Neural progenitor cell (in vitro differentiated cells): Measurements from ENCODE around the gene LMX1B. TPM values are rescaled to one million over a fixed set of nuclear protein-coding genes. Genes with fewer than 3 reads are reported as not detected.

Source experiments
- DNase-seq: peaks from one replicate; pipeline ENCODE4 v3.0.0-alpha.2; 2016; ENCODE audit warnings: low spot score
- H2AFZ ChIP-seq: fragments of 200-600 bp; sonication (generic); replicated peaks from 2 replicates; pipeline ENCODE4 v1.6.1; 2016; ENCODE audit warnings: antibody characterized with exemption
- H3F3A ChIP-seq: fragments of 200-600 bp; sonication (generic); 2 replicates; pipeline ENCODE4 v1.6.1; 2016; ENCODE audit warnings: antibody characterized with exemption, low read depth
- H3K27ac ChIP-seq: fragments of 200-600 bp; sonication (generic); 2 replicates; pipeline ENCODE4 v1.5.1; 2016; ENCODE audit warnings: mild to moderate bottlenecking
- H3K27me3 ChIP-seq: fragments of 200-600 bp; sonication (generic); 2 replicates; pipeline ENCODE4 v1.6.1; 2016; ENCODE audit warnings: mild to moderate bottlenecking, moderate library complexity
- H3K36me3 ChIP-seq: fragments of 200-600 bp; sonication (generic); 2 replicates; pipeline ENCODE4 v1.5.1; 2016
- H3K4me1 ChIP-seq: fragments of 200-600 bp; sonication (generic); 2 replicates; pipeline ENCODE4 v1.6.1; 2016; ENCODE audit warnings: mixed run types
- H3K4me2 ChIP-seq: fragments of 200-600 bp; sonication (generic); 2 replicates; pipeline ENCODE4 v1.6.1; 2016
- H3K4me3 ChIP-seq: fragments of 200-600 bp; sonication (generic); 2 replicates; pipeline ENCODE4 v1.5.1; 2016
- H3K79me2 ChIP-seq: fragments of 200-600 bp; sonication (generic); 2 replicates; pipeline ENCODE4 v1.6.1; 2016; ENCODE audit warnings: low read depth
- H3K9ac ChIP-seq: fragments of 200-600 bp; sonication (generic); 2 replicates; pipeline ENCODE4 v1.6.1; 2016
- H3K9me3 ChIP-seq: fragments of 200-600 bp; sonication (generic); 2 replicates; pipeline ENCODE4 v1.5.1; 2016; ENCODE audit warnings: low read depth
- H4K20me1 ChIP-seq: fragments of 200-600 bp; sonication (generic); 2 replicates; pipeline ENCODE4 v1.6.1; 2016; ENCODE audit warnings: low read depth
- H3K27ac Mint-ChIP-seq: 3 replicates; pipeline ENCODE4 v1.8.0; 2021; ENCODE audit warnings: mixed read lengths
- H3K27me3 Mint-ChIP-seq: 2 replicates; pipeline ENCODE4 v1.8.0; 2022; ENCODE audit warnings: low read depth, mild to moderate bottlenecking, inconsistent platforms, moderate library complexity, mixed read lengths; ENCODE audit not compliant: insufficient read depth
- H3K36me3 Mint-ChIP-seq: 3 replicates; pipeline ENCODE4 v1.8.0; 2021; ENCODE audit warnings: mixed read lengths
- H3K4me1 Mint-ChIP-seq: 3 replicates; pipeline ENCODE4 v1.8.0; 2021; ENCODE audit warnings: mixed read lengths
- H3K4me3 Mint-ChIP-seq: 3 replicates; pipeline ENCODE4 v1.8.0; 2021; ENCODE audit warnings: mild to moderate bottlenecking, moderate library complexity, mixed read lengths
- H3K9me3 Mint-ChIP-seq: 3 replicates; pipeline ENCODE4 v1.8.0; 2020; ENCODE audit warnings: mixed read lengths
- EZH2 ChIP-seq: fragments of 200-600 bp; sonication (generic); IDR thresholded peaks from 2 replicates; pipeline ENCODE4 v1.6.1; 2017; ENCODE audit warnings: antibody characterized with exemption, mild to moderate bottlenecking, moderate library complexity
- EZH2phosphoT487 ChIP-seq: fragments of 200-600 bp; sonication (generic); IDR thresholded peaks from 2 replicates; pipeline ENCODE4 v1.6.1; 2017; ENCODE audit warnings: antibody characterized with exemption
- total RNA-seq: library from RNA; depleted of rRNA; stranded (reverse); fragments of >200 nt; gene quantifications from 2 replicates; pipeline ENCODE4 v1.2.3, GENCODE V29; 2015; ENCODE audit warnings: low replicate concordance
- TF ChIP-seq, protein P1 (sequence below): fragments of 200-600 bp; sonication (generic); IDR thresholded peaks from 2 replicates; pipeline ENCODE4 v1.5.1; 2017; ENCODE audit warnings: antibody characterized with exemption, mild to moderate bottlenecking

The LMX1B gene
- total RNA-seq, 1 donor from 2014 or later, result 0.19 TPM

DNA sequence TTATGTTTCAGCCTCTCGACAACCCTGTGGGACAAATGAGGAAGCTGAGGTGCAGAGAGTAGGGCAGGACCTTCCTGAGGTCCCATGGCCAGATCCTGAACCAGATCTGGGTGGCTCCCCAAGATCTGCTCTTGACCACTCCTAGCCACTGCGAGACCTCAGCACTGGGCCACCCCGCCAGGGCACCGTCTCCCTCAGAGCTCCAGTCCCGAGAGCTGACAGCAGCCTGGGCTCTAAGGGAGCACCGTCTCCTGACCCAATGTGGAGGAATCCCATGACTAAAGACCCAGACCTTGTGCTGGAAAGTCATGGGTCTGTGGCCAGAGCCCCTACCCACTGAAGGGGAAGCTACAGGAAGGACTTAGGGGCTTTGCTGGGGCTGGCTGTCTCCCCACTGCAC lies 4.5 kb upstream of the LMX1B start:
- peaks cover 32% of the 10 kb centered on the region for H3K4me1 Mint-ChIP-seq
- no peak overlapping the region for H3K4me3 ChIP-seq
- H3K36me3 Mint-ChIP-seq, result no peaks in the 10 kb centered on the region
- H3K4me3 Mint-ChIP-seq, result peak overlapping the region; percentile 30
- no peak overlapping the region for H3K9ac ChIP-seq
- no peaks in the 10 kb centered on the region for H3K36me3 ChIP-seq
- H3K9me3 Mint-ChIP-seq, result no peaks in the 10 kb centered on the region
- H3K27ac ChIP-seq, result no peak overlapping the region
- no peaks in the 10 kb centered on the region for H3K79me2 ChIP-seq
- H3K9me3 ChIP-seq, result no peaks in the 10 kb centered on the region
- H3K27ac Mint-ChIP-seq, result no peak overlapping the region
- TF ChIP-seq EZH2phosphoT487 (no peak), EZH2 (no peak)
- TF ChIP-seq, protein P1, sequence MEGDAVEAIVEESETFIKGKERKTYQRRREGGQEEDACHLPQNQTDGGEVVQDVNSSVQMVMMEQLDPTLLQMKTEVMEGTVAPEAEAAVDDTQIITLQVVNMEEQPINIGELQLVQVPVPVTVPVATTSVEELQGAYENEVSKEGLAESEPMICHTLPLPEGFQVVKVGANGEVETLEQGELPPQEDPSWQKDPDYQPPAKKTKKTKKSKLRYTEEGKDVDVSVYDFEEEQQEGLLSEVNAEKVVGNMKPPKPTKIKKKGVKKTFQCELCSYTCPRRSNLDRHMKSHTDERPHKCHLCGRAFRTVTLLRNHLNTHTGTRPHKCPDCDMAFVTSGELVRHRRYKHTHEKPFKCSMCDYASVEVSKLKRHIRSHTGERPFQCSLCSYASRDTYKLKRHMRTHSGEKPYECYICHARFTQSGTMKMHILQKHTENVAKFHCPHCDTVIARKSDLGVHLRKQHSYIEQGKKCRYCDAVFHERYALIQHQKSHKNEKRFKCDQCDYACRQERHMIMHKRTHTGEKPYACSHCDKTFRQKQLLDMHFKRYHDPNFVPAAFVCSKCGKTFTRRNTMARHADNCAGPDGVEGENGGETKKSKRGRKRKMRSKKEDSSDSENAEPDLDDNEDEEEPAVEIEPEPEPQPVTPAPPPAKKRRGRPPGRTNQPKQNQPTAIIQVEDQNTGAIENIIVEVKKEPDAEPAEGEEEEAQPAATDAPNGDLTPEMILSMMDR, result no peak
- H3F3A ChIP-seq, result peaks cover 20% of the 10 kb centered on the region
- H2AFZ ChIP-seq, result no peak overlapping the region
- H3K27me3 ChIP-seq, result peaks cover 97% of the 10 kb centered on the region
- H4K20me1 ChIP-seq, result peaks cover 44% of the 10 kb centered on the region
- peaks cover 29% of the 10 kb centered on the region for H3K4me1 ChIP-seq
- DNase-seq, result no peak
- H3K27me3 Mint-ChIP-seq, result peaks cover 50% of the 10 kb centered on the region
- no peak overlapping the region for H3K4me2 ChIP-seq

DNA sequence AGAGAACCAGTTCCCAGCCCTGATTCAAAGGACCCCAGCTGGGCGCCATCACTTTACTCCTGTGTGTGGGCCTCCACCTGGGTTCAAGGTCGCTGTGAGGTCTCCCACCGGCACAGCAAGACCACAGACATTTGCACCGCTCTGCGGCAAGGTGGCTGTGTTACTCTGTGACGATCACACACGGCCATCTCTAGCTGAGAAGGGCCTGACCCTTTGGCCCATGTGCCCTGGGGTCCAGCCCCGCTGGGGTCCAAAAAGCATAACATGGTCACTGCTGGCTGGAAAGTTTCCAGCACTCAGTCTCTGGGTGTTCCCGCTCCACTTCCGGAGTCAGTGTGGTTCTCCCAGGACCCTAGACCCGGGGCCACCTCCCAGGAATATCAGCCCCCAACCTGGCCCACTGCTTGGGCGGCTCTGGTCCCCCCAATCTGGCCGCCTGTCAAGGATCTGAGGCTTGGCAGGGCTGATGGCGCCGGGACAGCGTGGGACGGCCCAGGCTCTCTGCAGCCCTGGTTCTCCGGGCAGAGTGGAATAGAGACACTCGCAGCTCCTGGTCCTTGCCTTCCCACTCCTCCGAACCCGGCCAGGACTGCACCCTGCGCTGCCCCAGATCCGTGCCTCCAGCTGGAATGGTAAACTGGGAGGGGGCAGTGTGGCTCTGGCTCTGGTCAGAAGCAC lies 3.9 kb upstream of the LMX1B start:
- no peak overlapping the region for H3K27ac Mint-ChIP-seq
- H3K36me3 ChIP-seq, result no peaks in the 10 kb centered on the region
- H3K4me2 ChIP-seq, result peak overlapping the region; percentile 80
- DNase-seq, result no peak
- H3K4me1 Mint-ChIP-seq, result peaks cover 34% of the 10 kb centered on the region
- H3K9me3 Mint-ChIP-seq, result no peaks in the 10 kb centered on the region
- no peaks in the 10 kb centered on the region for H3K79me2 ChIP-seq
- H3K4me3 Mint-ChIP-seq, result peak overlapping the region; percentile 73
- peaks cover 54% of the 10 kb centered on the region for H3K27me3 Mint-ChIP-seq
- H3K9ac ChIP-seq, result no peak overlapping the region
- H3K27me3 ChIP-seq, result peaks cover 97% of the 10 kb centered on the region
- TF ChIP-seq EZH2phosphoT487, result no peak
- TF ChIP-seq, protein P1, result no peak
- TF ChIP-seq EZH2, result peak; percentile 67
- H3K4me3 ChIP-seq, result peak overlapping the region; percentile 40
- no peaks in the 10 kb centered on the region for H3K36me3 Mint-ChIP-seq
- peaks cover 20% of the 10 kb centered on the region for H3F3A ChIP-seq
- H2AFZ ChIP-seq, result no peak overlapping the region
- no peaks in the 10 kb centered on the region for H3K9me3 ChIP-seq
- H3K4me1 ChIP-seq, result peaks cover 29% of the 10 kb centered on the region
- peaks cover 50% of the 10 kb centered on the region for H4K20me1 ChIP-seq
- H3K27ac ChIP-seq, result no peak overlapping the region

DNA sequence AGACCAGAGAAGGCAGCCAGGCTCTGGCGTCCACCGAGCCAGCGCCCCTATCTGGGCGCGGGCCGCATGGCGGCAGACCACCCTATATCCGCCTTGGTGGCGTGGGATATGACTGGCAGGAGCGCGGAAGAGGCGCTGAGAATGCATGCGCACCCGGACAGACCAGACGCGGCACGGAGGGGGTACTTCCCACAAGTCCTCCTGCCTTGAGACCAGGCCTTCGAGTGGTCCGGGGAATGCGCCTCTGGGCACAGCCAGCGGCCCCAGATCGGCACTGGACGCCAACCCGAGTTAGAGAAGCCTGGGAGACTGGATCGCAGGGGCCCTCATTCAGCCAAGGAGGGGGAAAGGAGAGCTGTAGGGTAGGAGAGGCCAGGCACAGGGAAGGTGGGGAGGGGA lies 2.5 kb upstream of the LMX1B start:
- Histone ChIP-seq H3K4me1 (peaks cover 39% of the 10 kb centered on the region), H3K4me3 (peak overlapping the region; percentile 40), H3K79me2 (no peaks in the 10 kb centered on the region), H3K27ac (no peak overlapping the region), H3K9me3 (no peaks in the 10 kb centered on the region), H3K36me3 (no peaks in the 10 kb centered on the region), H3K4me2 (peak overlapping the region; percentile 80), H3F3A (peaks cover 30% of the 10 kb centered on the region), H3K27me3 (peaks cover 99% of the 10 kb centered on the region), H2AFZ (no peak overlapping the region), H3K9ac (no peak overlapping the region), H4K20me1 (peaks cover 61% of the 10 kb centered on the region)
- no peaks in the 10 kb centered on the region for H3K9me3 Mint-ChIP-seq
- peaks cover 35% of the 10 kb centered on the region for H3K4me1 Mint-ChIP-seq
- H3K27me3 Mint-ChIP-seq, result peaks cover 61% of the 10 kb centered on the region
- DNase-seq, result no peak
- no peaks in the 10 kb centered on the region for H3K36me3 Mint-ChIP-seq
- peak overlapping the region; percentile 82 for H3K4me3 Mint-ChIP-seq
- TF ChIP-seq, protein P1, result no peak
- TF ChIP-seq EZH2 (no peak), EZH2phosphoT487 (no peak)
- peak overlapping the region; percentile 29 for H3K27ac Mint-ChIP-seq
